Osteoblast (primary cell): ENCODE data around the gene NRG2. TPM values are rescaled to one million over a fixed set of nuclear protein-coding genes. Genes with fewer than 3 reads are reported as not detected.

Experiments used
- DNase-seq: peaks from one replicate; pipeline ENCODE4 v3.0.0; 2011; ENCODE audit warnings: low spot score, mixed read lengths; ENCODE audit not compliant: insufficient read length; ENCODE audit errors: missing footprints
- H2AFZ ChIP-seq: 2 replicates; pipeline ENCODE4 v1.6.0; 2011; ENCODE audit warnings: mild to moderate bottlenecking, low read length
- H3K27ac ChIP-seq: 2 replicates; pipeline ENCODE4 v1.5.1; 2011; ENCODE audit warnings: mild to moderate bottlenecking, low read depth, low read length, moderate library complexity
- H3K27me3 ChIP-seq: 2 replicates; pipeline ENCODE4 v1.6.0; 2012; ENCODE audit warnings: mild to moderate bottlenecking, control low read depth, inconsistent platforms, low read length, moderate library complexity; ENCODE audit not compliant: insufficient read depth
- H3K36me3 ChIP-seq: 2 replicates; pipeline ENCODE4 v1.5.1; 2011; ENCODE audit warnings: mild to moderate bottlenecking, low read length, control low read depth, moderate library complexity; ENCODE audit not compliant: insufficient read depth
- H3K4me1 ChIP-seq: 2 replicates; pipeline ENCODE4 v1.5.1; 2011; ENCODE audit warnings: mild to moderate bottlenecking, low read length, control low read depth, moderate library complexity; ENCODE audit not compliant: insufficient read depth
- H3K4me2 ChIP-seq: 2 replicates; pipeline ENCODE4 v1.6.0; 2011; ENCODE audit warnings: mild to moderate bottlenecking, low read length; ENCODE audit not compliant: insufficient read depth
- H3K4me3 ChIP-seq: fragments of 200-600 bp; sonication (generic); 3 replicates; pipeline ENCODE4 v1.5.1; 2012; ENCODE audit warnings: mild to moderate bottlenecking, low read length, inconsistent platforms; ENCODE audit not compliant: insufficient read depth
- H3K79me2 ChIP-seq: 2 replicates; pipeline ENCODE4 v1.6.0; 2012; ENCODE audit warnings: mild to moderate bottlenecking, low read length, control low read depth, inconsistent platforms; ENCODE audit not compliant: insufficient read depth
- H3K9me3 ChIP-seq: 2 replicates; pipeline ENCODE4 v1.5.1; 2011; ENCODE audit warnings: low read depth, low read length, control low read depth
- H4K20me1 ChIP-seq: 2 replicates; pipeline ENCODE4 v1.6.0; 2012; ENCODE audit warnings: mild to moderate bottlenecking, low read length, control low read depth; ENCODE audit not compliant: insufficient read depth
- total RNA-seq: library from RNA; depleted of rRNA; stranded (reverse); fragments of >200 nt; gene quantifications from 2 replicates; pipeline ENCODE4 v1.2.3, GENCODE V29; 2012
- TF ChIP-seq, protein P1 (sequence below): IDR thresholded peaks from 2 replicates; pipeline ENCODE4 v1.5.1; 2011; ENCODE audit warnings: mild to moderate bottlenecking, low read depth, low read length, moderate library complexity; ENCODE audit errors: extremely low read depth

Gene NRG2
- total RNA-seq, 1 donor, result 0.72 TPM

DNA sequence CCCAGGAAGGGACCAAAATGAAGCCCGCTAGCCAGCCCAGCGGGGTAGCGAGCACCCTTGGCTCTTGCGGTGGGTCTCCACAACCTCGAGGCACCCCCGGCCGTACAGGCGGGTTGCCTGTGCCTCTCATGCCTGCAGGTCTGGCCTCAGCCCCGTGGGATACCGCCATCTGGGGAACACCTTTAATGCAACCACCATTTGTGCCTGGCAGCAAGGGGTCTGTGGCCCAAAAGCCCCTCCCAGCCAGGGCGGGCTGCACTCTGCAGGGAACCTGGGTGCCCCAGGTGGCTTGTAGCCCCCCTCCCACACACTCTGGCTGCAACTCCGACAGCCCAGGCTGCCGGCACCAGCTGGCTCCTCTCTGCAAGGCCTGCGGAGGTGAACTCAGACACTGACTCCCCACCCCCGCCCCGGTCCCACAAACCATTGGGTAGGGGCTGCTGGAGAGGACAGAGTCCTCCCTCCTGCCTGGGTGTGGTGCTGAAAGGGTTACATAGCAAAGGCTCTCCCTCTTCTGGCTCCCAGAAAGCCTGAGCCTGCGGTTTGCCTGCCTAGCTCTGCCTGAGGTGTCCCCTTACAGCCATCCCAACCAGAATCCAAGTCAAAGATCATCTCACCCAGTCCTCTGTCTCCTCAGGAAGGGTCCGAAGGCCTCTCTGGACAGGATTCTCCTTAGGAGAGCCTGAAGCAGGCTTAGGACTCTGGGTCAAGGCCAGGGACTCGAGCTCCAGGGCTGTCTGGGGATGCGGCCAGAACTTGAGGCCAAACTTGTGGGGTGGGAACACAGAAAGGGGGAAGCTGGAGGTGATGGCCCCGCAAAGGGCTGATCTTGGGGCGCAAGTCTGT, 138.1 kb downstream of the NRG2 start:
- TF ChIP-seq, protein P1, sequence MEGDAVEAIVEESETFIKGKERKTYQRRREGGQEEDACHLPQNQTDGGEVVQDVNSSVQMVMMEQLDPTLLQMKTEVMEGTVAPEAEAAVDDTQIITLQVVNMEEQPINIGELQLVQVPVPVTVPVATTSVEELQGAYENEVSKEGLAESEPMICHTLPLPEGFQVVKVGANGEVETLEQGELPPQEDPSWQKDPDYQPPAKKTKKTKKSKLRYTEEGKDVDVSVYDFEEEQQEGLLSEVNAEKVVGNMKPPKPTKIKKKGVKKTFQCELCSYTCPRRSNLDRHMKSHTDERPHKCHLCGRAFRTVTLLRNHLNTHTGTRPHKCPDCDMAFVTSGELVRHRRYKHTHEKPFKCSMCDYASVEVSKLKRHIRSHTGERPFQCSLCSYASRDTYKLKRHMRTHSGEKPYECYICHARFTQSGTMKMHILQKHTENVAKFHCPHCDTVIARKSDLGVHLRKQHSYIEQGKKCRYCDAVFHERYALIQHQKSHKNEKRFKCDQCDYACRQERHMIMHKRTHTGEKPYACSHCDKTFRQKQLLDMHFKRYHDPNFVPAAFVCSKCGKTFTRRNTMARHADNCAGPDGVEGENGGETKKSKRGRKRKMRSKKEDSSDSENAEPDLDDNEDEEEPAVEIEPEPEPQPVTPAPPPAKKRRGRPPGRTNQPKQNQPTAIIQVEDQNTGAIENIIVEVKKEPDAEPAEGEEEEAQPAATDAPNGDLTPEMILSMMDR, result no peak
- Histone ChIP-seq H3K9me3 (no peaks in the 10 kb centered on the region), H3K27me3 (peaks cover 77% of the 10 kb centered on the region), H3K4me3 (no peak overlapping the region), H3K36me3 (no peaks in the 10 kb centered on the region), H3K4me2 (no peak overlapping the region), H3K27ac (no peak overlapping the region), H4K20me1 (no peaks in the 10 kb centered on the region), H3K79me2 (no peaks in the 10 kb centered on the region), H3K4me1 (no peaks in the 10 kb centered on the region), H2AFZ (no peak overlapping the region)
- DNase-seq, result no peak

DNA sequence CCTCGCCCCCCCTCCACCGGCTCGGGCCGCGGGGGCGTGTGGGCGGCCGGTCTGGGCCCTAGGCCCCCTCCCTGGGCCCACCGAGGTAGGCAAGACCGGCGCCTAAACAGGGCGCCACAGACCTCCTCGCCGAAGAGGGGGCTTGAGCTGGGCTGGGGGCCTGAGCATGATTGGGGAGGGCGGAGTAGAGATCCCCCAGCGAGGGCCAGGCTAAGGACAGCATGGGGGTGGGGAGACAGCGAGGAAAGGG, 138.6 kb downstream of the NRG2 start:
- TF ChIP-seq, protein P1, result no peak
- Histone ChIP-seq H4K20me1 (no peaks in the 10 kb centered on the region), H3K27ac (no peak overlapping the region), H3K79me2 (no peaks in the 10 kb centered on the region), H3K4me2 (no peak overlapping the region), H3K4me3 (no peak overlapping the region), H3K27me3 (peaks cover 79% of the 10 kb centered on the region), H3K9me3 (no peaks in the 10 kb centered on the region), H3K4me1 (no peaks in the 10 kb centered on the region), H3K36me3 (no peaks in the 10 kb centered on the region), H2AFZ (no peak overlapping the region)
- DNase-seq, result no peak

DNA sequence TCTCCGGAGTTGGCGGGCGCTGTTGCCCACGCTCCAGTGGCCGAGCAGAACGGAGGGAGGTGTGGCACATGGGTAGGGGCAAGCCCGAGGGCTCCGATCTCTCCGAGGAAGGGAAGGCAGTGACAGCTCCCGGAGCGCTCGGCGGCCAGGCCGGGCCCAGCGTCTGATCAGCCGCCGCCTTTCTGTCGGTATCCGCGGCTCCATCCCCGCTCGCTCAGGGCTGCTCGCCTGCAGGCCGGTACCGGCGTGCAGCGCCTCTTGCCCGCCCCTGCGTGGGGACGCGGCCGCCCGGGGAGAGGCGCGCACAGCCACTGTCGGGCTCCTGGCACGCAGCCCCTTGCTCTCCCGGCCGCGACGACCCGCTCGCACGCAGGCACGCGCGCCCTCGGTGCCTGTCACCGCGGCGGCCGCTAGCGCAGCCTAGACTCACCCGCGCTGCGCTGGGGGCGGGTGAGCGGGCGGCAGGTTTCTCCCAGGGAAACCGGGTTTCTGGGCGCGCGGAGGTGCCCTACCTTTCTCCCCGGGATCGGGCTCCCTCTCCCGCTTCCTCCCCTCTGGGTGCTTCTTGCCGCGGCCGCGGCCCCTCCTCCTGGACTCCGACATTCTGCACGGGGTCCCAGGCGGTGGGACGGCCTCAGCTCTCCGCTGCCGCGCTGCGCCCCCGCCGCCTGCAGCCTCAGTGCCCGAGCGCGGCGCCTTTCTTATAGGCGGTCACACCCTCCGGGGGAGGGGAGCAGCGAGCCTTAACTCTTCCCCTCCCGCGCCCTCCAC, 139.1 kb downstream of the NRG2 start:
- TF ChIP-seq, protein P1, result no peak
- H3K4me2 ChIP-seq, result peak overlapping the region; percentile 36
- no peaks in the 10 kb centered on the region for H3K9me3 ChIP-seq
- peak; percentile 92 for DNase-seq
- H3K79me2 ChIP-seq, result no peaks in the 10 kb centered on the region
- no peaks in the 10 kb centered on the region for H3K36me3 ChIP-seq
- H3K27me3 ChIP-seq, result peaks cover 81% of the 10 kb centered on the region
- no peak overlapping the region for H3K27ac ChIP-seq
- H3K4me1 ChIP-seq, result no peaks in the 10 kb centered on the region
- H2AFZ ChIP-seq, result no peak overlapping the region
- peak overlapping the region; percentile 16 for H3K4me3 ChIP-seq
- H4K20me1 ChIP-seq, result no peaks in the 10 kb centered on the region

DNA sequence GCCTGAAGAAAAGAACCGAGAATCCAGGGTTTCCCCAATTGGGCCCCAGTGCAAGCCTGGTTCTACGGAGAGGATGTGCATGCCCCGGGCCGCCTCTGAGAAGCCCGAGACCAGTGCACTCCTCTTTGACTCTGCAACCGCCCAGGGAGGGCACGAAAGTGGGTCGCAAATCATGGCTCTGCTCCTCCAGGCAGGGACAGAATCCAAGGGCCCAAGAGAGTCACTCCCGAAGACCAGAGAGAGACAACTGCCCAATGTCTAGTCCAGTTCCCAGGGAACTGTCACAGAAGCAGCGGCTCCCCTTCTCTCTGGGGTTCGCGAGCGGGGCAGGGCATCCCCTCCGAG, 139.7 kb downstream of the NRG2 start:
- Histone ChIP-seq H3K36me3 (no peaks in the 10 kb centered on the region), H2AFZ (no peak overlapping the region), H3K4me3 (no peak overlapping the region)

More for the DNA sequence above, 139.7 kb downstream of the NRG2 start:
- no peak for DNase-seq
- H3K9me3 ChIP-seq, result no peaks in the 10 kb centered on the region
- no peaks in the 10 kb centered on the region for H3K4me1 ChIP-seq
- no peaks in the 10 kb centered on the region for H4K20me1 ChIP-seq
- no peaks in the 10 kb centered on the region for H3K79me2 ChIP-seq
- TF ChIP-seq, protein P1, result no peak
- peak overlapping the region; percentile 36 for H3K4me2 ChIP-seq
- no peak overlapping the region for H3K27ac ChIP-seq
- peaks cover 85% of the 10 kb centered on the region for H3K27me3 ChIP-seq
